Pulmonary artery endothelial cell (primary cell): ENCODE results near the gene SLC24A1. TPM values are rescaled to one million over a fixed set of nuclear protein-coding genes. Genes with fewer than 3 reads are reported as not detected.

ENCODE experiments used
- DNase-seq: peaks from one replicate; pipeline ENCODE4 v3.0.0-alpha.2; 2011; ENCODE audit warnings: low read depth, low spot score
- total RNA-seq: library from RNA; depleted of rRNA; stranded (reverse); fragments of >200 nt; gene quantifications from 2 replicates; pipeline ENCODE4 v1.2.3, GENCODE V29; 2014

SLC24A1 gene
- total RNA-seq, 1 donor from 2014 or later: 4.4 TPM

GRCh38 chr15:65618560-65619109 lies 3.1 kb upstream of the SLC24A1 start:
- DNase-seq: no peak

GRCh38 chr15:65619626-65620290 lies 2.0 kb upstream of the SLC24A1 start:
- DNase-seq: no peak

- DNase-seq: no peak
Measured at GRCh38 chr15:65620833-65621232, 905 bp upstream of the SLC24A1 start.

- no peak for DNase-seq
Measured at GRCh38 chr15:65623103-65623502, 1.4 kb downstream of the SLC24A1 start.

- no peak for DNase-seq
Measured at GRCh38 chr15:65626856-65627255, 5.1 kb downstream of the SLC24A1 start.

- no peak for DNase-seq
Measured at GRCh38 chr15:65629548-65629947, 7.8 kb downstream of the SLC24A1 start.

GRCh38 chr15:65630760-65631159 lies 9.0 kb downstream of the SLC24A1 start:
- DNase-seq: no peak

GRCh38 chr15:65631503-65631902 lies 9.8 kb downstream of the SLC24A1 start:
- no peak for DNase-seq

GRCh38 chr15:65632780-65633375 lies 11.1 kb downstream of the SLC24A1 start:
- DNase-seq: no peak

GRCh38 chr15:65633752-65634151 lies 12.0 kb downstream of the SLC24A1 start:
- DNase-seq: no peak

GRCh38 chr15:65634356-65634755 lies 12.6 kb downstream of the SLC24A1 start:
- DNase-seq: no peak

- DNase-seq: no peak
Measured at GRCh38 chr15:65638109-65638508, 16.4 kb downstream of the SLC24A1 start.

- DNase-seq: peak; percentile 40
Measured at GRCh38 chr15:65638681-65639089, 16.9 kb downstream of the SLC24A1 start.

- DNase-seq: no peak
Measured at GRCh38 chr15:65639509-65639908, 17.8 kb downstream of the SLC24A1 start.

GRCh38 chr15:65641768-65642475 lies 20.2 kb downstream of the SLC24A1 start:
- no peak for DNase-seq

GRCh38 chr15:65642594-65642993 lies 20.9 kb downstream of the SLC24A1 start:
- no peak for DNase-seq

GRCh38 chr15:65644282-65644681 lies 22.5 kb downstream of the SLC24A1 start:
- DNase-seq: no peak

- DNase-seq: no peak
Measured at GRCh38 chr15:65645392-65645791, 23.7 kb downstream of the SLC24A1 start.

- DNase-seq: no peak
Measured at GRCh38 chr15:65646486-65646885, 24.7 kb downstream of the SLC24A1 start.

GRCh38 chr15:65650312-65651041 lies 28.7 kb downstream of the SLC24A1 start:
- DNase-seq: no peak

GRCh38 chr15:65651042-65651322 lies 29.2 kb downstream of the SLC24A1 start:
- no peak for DNase-seq
